ENCODE results near the gene TMEM181. TPM values are rescaled to one million over a fixed set of nuclear protein-coding genes. Genes with fewer than 3 reads are reported as not detected.
"Not testable (repeated sequence)": the region's sequence is repeated elsewhere in the genome, so short reads cannot be mapped to it uniquely, and the experiment has no call there.

TMEM181 gene
- total and polyA plus RNA-seq, 4 experiments from 2014 or later: 4.3 to 28.0 (median 17.1) TPM

DNA sequence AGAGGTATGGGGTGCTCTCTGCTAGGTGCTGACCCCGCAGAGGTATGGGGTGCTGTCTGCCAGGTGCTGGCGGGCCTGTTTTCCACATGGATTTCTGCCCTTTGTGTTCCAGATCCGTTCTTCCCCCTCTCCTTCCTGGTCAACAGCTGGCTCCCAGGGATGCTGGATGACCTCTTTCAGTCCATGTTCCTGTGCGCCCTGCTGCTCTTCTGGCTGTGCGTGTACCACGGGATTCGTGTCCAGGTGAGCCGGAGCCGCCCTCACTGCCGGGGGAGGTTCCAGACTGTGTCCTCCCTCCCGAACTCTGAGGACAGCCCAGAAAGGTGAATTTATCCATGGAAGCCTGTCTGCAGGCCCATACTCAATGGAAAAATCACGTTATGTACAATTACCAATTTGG, 48.3 kb downstream of the TMEM181 start:
- Mint-ChIP-seq H3K4me3 (no peak overlapping the region), H3K4me1 (peaks cover 5 to 13% (median 8%) of the 10 kb centered on the region in 4 donors), H3K27me3 (no peaks in the 10 kb centered on the region), H3K36me3 (peaks cover 48 to 80% of the 10 kb centered on the region in 2 donors), H3K27ac (peak overlapping the region in 1 of 7 donors; percentile 87), H3K9me3 (peaks cover 0 to 2% (median 0%) of the 10 kb centered on the region in 8 donors)
- Histone ChIP-seq H3K27ac (ENCODE audit: low read depth, low read length) (no peak overlapping the region), H3K36me3 (ENCODE audit: insufficient read depth, low read length) (peaks cover 77% of the 10 kb centered on the region), H3K4me3 (ENCODE audit: low read length in 2 of 2) (no peak overlapping the region), H3K27me3 (ENCODE audit: insufficient read depth, low read length) (no peaks in the 10 kb centered on the region), H3K9me3 (ENCODE audit: control insufficient read depth in 1 of 2, low read length in 2 of 2) (no peaks in the 10 kb centered on the region), H3K4me1 (ENCODE audit: insufficient read depth, low read length) (no peaks in the 10 kb centered on the region)
- POLR2A ChIA-PET (ENCODE audit: partially characterized antibody): no interaction called here
- CTCF ChIA-PET (ENCODE audit: partially characterized antibody): interaction anchor here (1.1 to 1.3 kb wide), 3 partner anchors 83 to 394 kb away, joined by 4 to 6 read pairs (median 4); no protein-coding TSS in a partner anchor
- no peak for DNase-seq
- intact Hi-C loops (cut with micrococcal nuclease): no loop called here

DNA sequence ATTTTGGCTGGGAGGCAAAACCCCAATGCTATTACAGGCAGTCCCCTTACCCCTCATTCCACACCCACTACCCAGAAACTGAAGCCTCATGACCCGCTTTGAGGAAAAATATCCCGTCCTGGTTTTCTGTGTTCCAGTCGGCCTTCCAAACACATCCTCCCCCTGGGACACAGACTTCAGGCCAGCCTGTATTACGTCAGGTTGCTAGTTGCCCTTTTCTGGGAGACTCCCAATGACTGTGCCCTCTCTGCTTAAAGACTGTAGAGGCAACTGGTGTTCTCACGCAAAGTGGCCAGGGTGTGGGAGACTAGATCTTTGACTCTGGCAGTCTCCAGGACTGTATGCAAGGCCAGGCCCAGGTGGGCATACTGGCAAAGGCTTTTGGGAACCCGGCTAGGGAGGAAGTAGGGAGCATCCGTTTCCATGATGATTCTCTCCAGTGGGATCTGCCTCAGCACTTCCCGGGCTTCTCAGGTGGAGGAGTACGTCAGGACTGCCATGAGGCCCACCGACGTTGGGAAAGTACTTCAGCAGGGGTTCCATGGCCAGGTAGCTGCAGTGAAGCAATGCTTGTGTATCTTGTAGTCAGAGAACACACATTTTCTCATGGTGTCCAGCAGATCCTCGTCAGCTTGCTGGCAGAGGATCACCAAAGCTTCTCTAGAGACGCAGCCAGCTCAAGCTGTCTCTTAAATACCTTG, 49.7 kb downstream of the TMEM181 start:
- no peaks in the 10 kb centered on the region for H3K27me3 Mint-ChIP-seq

GRCh38 chr6:158610319-158610968, 50.6 kb downstream of the TMEM181 start:
- Mint-ChIP-seq H3K4me3 (no peak overlapping the region), H3K27me3 (no peaks in the 10 kb centered on the region), H3K4me1 (peaks cover under 1 to 5% (median 3%) of the 10 kb centered on the region in 4 donors), H3K9me3 (peaks cover 0 to 4% (median 0%) of the 10 kb centered on the region in 8 donors), H3K27ac (peak overlapping the region in 4 of 7 donors; percentile 4 to 61 (median 25)), H3K36me3 (peaks cover 58 to 83% of the 10 kb centered on the region in 2 donors)
- H3K9me3 ChIP-seq (ENCODE audit: control insufficient read depth in 1 of 2, low read length in 2 of 2): no peaks in the 10 kb centered on the region
- CTCF ChIA-PET (ENCODE audit: partially characterized antibody): interaction anchor here (0.7 to 2.1 kb wide), 2 partner anchors 81 to 390 kb away, joined by 3 to 11 read pairs; no protein-coding TSS in a partner anchor
- peaks cover 65% of the 10 kb centered on the region for H3K36me3 ChIP-seq (ENCODE audit: insufficient read depth, low read length)
- H3K27ac ChIP-seq (ENCODE audit: low read depth, low read length): no peak overlapping the region
- intact Hi-C loops (cut with micrococcal nuclease): no loop called here
- no peaks in the 10 kb centered on the region for H3K27me3 ChIP-seq (ENCODE audit: insufficient read depth, low read length)
- POLR2A ChIA-PET (ENCODE audit: partially characterized antibody): no interaction called here
- no peak for DNase-seq
- H3K4me1 ChIP-seq (ENCODE audit: insufficient read depth, low read length): no peaks in the 10 kb centered on the region
- H3K4me3 ChIP-seq (ENCODE audit: low read length in 2 of 2): no peak overlapping the region

More for the DNA sequence above, 49.7 kb downstream of the TMEM181 start:
- H3K4me1 Mint-ChIP-seq: peaks cover 4 to 6% (median 5%) of the 10 kb centered on the region in 4 donors
- H3K4me3 Mint-ChIP-seq: no peak overlapping the region
- ChIA-PET CTCF (ENCODE audit: partially characterized antibody) (interaction anchor here (0.7 to 2.1 kb wide), 3 partner anchors 82 to 389 kb away, joined by 3 to 11 read pairs (median 4); no protein-coding TSS in a partner anchor), POLR2A (ENCODE audit: partially characterized antibody) (interaction anchor here (0.6 kb wide), 1 partner anchor 1829 kb away, joined by 3 read pairs; no protein-coding TSS in a partner anchor)
- Histone ChIP-seq H3K9me3 (ENCODE audit: control insufficient read depth in 1 of 2, low read length in 2 of 2) (no peaks in the 10 kb centered on the region), H3K4me3 (ENCODE audit: low read length in 2 of 2) (no peak overlapping the region), H3K27me3 (ENCODE audit: insufficient read depth, low read length) (no peaks in the 10 kb centered on the region), H3K36me3 (ENCODE audit: insufficient read depth, low read length) (peaks cover 72% of the 10 kb centered on the region), H3K4me1 (ENCODE audit: insufficient read depth, low read length) (no peaks in the 10 kb centered on the region), H3K27ac (ENCODE audit: low read depth, low read length) (no peak overlapping the region)
- intact Hi-C loops (cut with micrococcal nuclease): no loop called here
- H3K27ac Mint-ChIP-seq: peak overlapping the region in 4 of 7 donors; percentile 51 to 61 (median 54)
- no peak for DNase-seq
- H3K36me3 Mint-ChIP-seq: peaks cover 52 to 80% of the 10 kb centered on the region in 2 donors
- peaks cover 0 to 2% (median 0%) of the 10 kb centered on the region in 8 donors for H3K9me3 Mint-ChIP-seq

- H3K27ac ChIP-seq (ENCODE audit: low read depth, low read length): no peak overlapping the region
- ChIA-PET POLR2A (ENCODE audit: partially characterized antibody) (no interaction called here), CTCF (ENCODE audit: partially characterized antibody) (interaction anchor here (0.7 to 1.0 kb wide), 2 partner anchors 10 to 390 kb away, joined by 3 read pairs; no protein-coding TSS in a partner anchor)
- no peaks in the 10 kb centered on the region for H3K9me3 ChIP-seq (ENCODE audit: control insufficient read depth in 1 of 2, low read length in 2 of 2)
- Mint-ChIP-seq H3K4me3 (no peak overlapping the region), H3K27me3 (no peaks in the 10 kb centered on the region), H3K4me1 (peaks cover 0 to 5% (median 2%) of the 10 kb centered on the region in 4 donors), H3K27ac (peak overlapping the region in 4 of 7 donors; percentile 4 to 76 (median 34)), H3K9me3 (peaks cover 0 to 8% (median 0%) of the 10 kb centered on the region in 8 donors), H3K36me3 (peaks cover 56 to 83% of the 10 kb centered on the region in 2 donors)
- H3K4me3 ChIP-seq (ENCODE audit: low read length in 2 of 2): no peak overlapping the region
- no peak for DNase-seq
- H3K36me3 ChIP-seq (ENCODE audit: insufficient read depth, low read length): peaks cover 59% of the 10 kb centered on the region
- intact Hi-C loops (cut with micrococcal nuclease): no loop called here
- H3K27me3 ChIP-seq (ENCODE audit: insufficient read depth, low read length): no peaks in the 10 kb centered on the region
- H3K4me1 ChIP-seq (ENCODE audit: insufficient read depth, low read length): no peaks in the 10 kb centered on the region
These were observed 51.1 kb downstream of the TMEM181 start for GRCh38 chr6:158611039-158611438.

- H3K36me3 Mint-ChIP-seq: peaks cover 56 to 85% of the 10 kb centered on the region in 2 donors
- POLR2A ChIA-PET (ENCODE audit: partially characterized antibody): no interaction called here
- CTCF ChIA-PET (ENCODE audit: partially characterized antibody): interaction anchor here (0.7 to 1.0 kb wide), 4 partner anchors 11 to 399 kb away, joined by 3 read pairs; no protein-coding TSS in a partner anchor
These were observed 51.9 kb downstream of the TMEM181 start for GRCh38 chr6:158611541-158612370.

DNA sequence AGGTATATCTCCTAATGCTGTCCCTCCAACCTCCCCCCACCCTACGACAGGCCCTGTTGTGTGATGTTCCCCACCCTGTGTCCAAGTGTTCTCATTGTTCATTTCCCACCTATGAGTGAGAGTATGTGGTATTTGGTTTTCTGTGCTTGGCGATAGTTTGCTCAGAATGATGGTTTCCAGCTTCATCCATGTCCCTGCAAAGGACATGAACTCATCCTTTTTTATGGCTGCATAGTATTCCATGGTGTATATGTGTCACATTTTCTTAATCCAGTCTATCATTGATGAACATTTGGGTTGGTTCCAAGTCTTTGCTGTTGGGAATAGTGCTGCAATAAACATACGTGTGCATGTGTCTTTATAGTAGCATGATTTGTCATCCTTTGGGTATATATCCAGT, 54.7 kb downstream of the TMEM181 start:
- H3K27me3 Mint-ChIP-seq; H3K9me3 ChIP-seq (ENCODE audit: control insufficient read depth in 1 of 2, low read length in 2 of 2); DNase-seq; H3K4me3 ChIP-seq (ENCODE audit: low read length in 2 of 2); H3K4me1 ChIP-seq (ENCODE audit: insufficient read depth, low read length); H3K27ac ChIP-seq (ENCODE audit: low read depth, low read length); H3K4me3 Mint-ChIP-seq; H3K27me3 ChIP-seq (ENCODE audit: insufficient read depth, low read length); intact Hi-C loops (cut with micrococcal nuclease); POLR2A ChIA-PET (ENCODE audit: partially characterized antibody); CTCF ChIA-PET (ENCODE audit: partially characterized antibody): not testable (repeated sequence)
- H3K9me3 Mint-ChIP-seq: peaks cover 0 to 13% (median 0%) of the 10 kb centered on the region in 8 donors
- H3K27ac Mint-ChIP-seq: peak overlapping the region in 1 of 7 donors; percentile 79
- H3K36me3 Mint-ChIP-seq: peaks cover 60 to 89% of the 10 kb centered on the region in 2 donors
- peaks cover 29% of the 10 kb centered on the region for H3K36me3 ChIP-seq (ENCODE audit: insufficient read depth, low read length)
- H3K4me1 Mint-ChIP-seq: peaks cover 8 to 29% (median 20%) of the 10 kb centered on the region in 4 donors

More at GRCh38 chr6:158611541-158612370, 51.9 kb downstream of the TMEM181 start:
- H3K9me3 Mint-ChIP-seq: peaks cover 0 to 11% (median 0%) of the 10 kb centered on the region in 8 donors
- intact Hi-C loops (cut with micrococcal nuclease): no loop called here
- peaks cover 0 to 11% (median 5%) of the 10 kb centered on the region in 4 donors for H3K4me1 Mint-ChIP-seq
- H3K4me3 Mint-ChIP-seq: no peak overlapping the region
- H3K27me3 ChIP-seq (ENCODE audit: insufficient read depth, low read length): no peaks in the 10 kb centered on the region
- H3K4me1 ChIP-seq (ENCODE audit: insufficient read depth, low read length): no peaks in the 10 kb centered on the region
- H3K27me3 Mint-ChIP-seq: no peaks in the 10 kb centered on the region
- H3K9me3 ChIP-seq (ENCODE audit: control insufficient read depth in 1 of 2, low read length in 2 of 2): no peaks in the 10 kb centered on the region
- no peak overlapping the region for H3K27ac ChIP-seq (ENCODE audit: low read depth, low read length)
- peaks cover 54% of the 10 kb centered on the region for H3K36me3 ChIP-seq (ENCODE audit: insufficient read depth, low read length)
- no peak for DNase-seq
- H3K27ac Mint-ChIP-seq: peak overlapping the region in 5 of 7 donors; percentile 35 to 83 (median 76)
- no peak overlapping the region for H3K4me3 ChIP-seq (ENCODE audit: low read length in 2 of 2)

Measured in CD4-positive, alpha-beta memory T cell (primary cell).